HEK293 (cell line): ENCODE results near the gene C8B.

Source experiments
- CTCF ChIA-PET: fragments of 350-600 bp; formaldehyde crosslinking; extraction: SDS; loops from one replicate; lab custom pipeline; 2021; ENCODE audit warnings: antibody characterized with exemption; lab: Yijun Ruan, JAX
- POLR2A ChIA-PET: fragments of 300-600 bp; formaldehyde crosslinking; extraction: SDS; loops from one replicate; lab custom pipeline; 2020; ENCODE audit warnings: antibody characterized with exemption, inconsistent platforms; lab: Yijun Ruan, JAX
- H3K27ac ChIP-seq: fragments of 200-500 bp; sonication (Bioruptor generic); 2 replicates; pipeline ENCODE4 v1.5.1; 2014; ENCODE audit warnings: low read depth, low read length, control low read depth, inconsistent platforms; ENCODE audit errors: extremely low read depth
- H3K36me3 ChIP-seq, 2 experiments: fragments of 200-500 bp in 1 of 2; sonication (Bioruptor generic) in 1 of 2; 1 replicate in 1 of 2; 2 replicates in 1 of 2; pipeline ENCODE4 v1.5.1; 2014 to 2017; ENCODE audit warnings: inconsistent platforms in 2 of 2, low read length in 2 of 2; ENCODE audit not compliant: control insufficient read depth in 2 of 2, insufficient read depth in 1 of 2
- H3K4me1 ChIP-seq: fragments of 200-500 bp; sonication (Bioruptor generic); 2 replicates; pipeline ENCODE4 v1.5.1; 2014; ENCODE audit warnings: mild to moderate bottlenecking, low read length, inconsistent platforms; ENCODE audit not compliant: control insufficient read depth, insufficient read depth
- H3K4me3 ChIP-seq: 2 replicates; pipeline ENCODE4 v1.5.1; 2011; ENCODE audit warnings: low read depth, mild to moderate bottlenecking, control low read depth, low read length, moderate library complexity
- H3K9me3 ChIP-seq: fragments of 200-500 bp; sonication (Bioruptor generic); 2 replicates; pipeline ENCODE4 v1.5.1; 2014; ENCODE audit warnings: low read depth, low read length, inconsistent platforms; ENCODE audit not compliant: control insufficient read depth, insufficient read depth
- BCL11B ChIP-seq: fragments of 450-650 bp; formaldehyde crosslinking; IDR thresholded peaks from 2 replicates; pipeline ENCODE4 v1.5.1; 2016; ENCODE audit warnings: low read depth, missing biosample characterization, missing genetic modification characterization
- HOXA7 ChIP-seq: sonication (generic); formaldehyde crosslinking; IDR thresholded peaks from 2 replicates; pipeline ENCODE4 v1.8.1; 2022; ENCODE audit warnings: missing genetic modification reagents, borderline replicate concordance
- ZIC2 ChIP-seq: fragments of 450-650 bp; formaldehyde crosslinking; IDR thresholded peaks from 2 replicates; pipeline ENCODE4 v1.5.1; 2016; ENCODE audit warnings: missing biosample characterization, missing genetic modification characterization
- ZNF133 ChIP-seq: fragments of 450-650 bp; formaldehyde crosslinking; IDR thresholded peaks from 2 replicates; pipeline ENCODE4 v1.5.1; 2016; ENCODE audit warnings: missing biosample characterization, missing genetic modification characterization
- ZNF221 ChIP-seq: fragments of 450-650 bp; formaldehyde crosslinking; IDR thresholded peaks from 2 replicates; pipeline ENCODE4 v1.5.1; 2017; ENCODE audit warnings: missing biosample characterization, missing genetic modification characterization, borderline replicate concordance
- ZNF248 ChIP-seq: fragments of 450-650 bp; formaldehyde crosslinking; IDR thresholded peaks from 2 replicates; pipeline ENCODE4 v1.5.1; 2017; ENCODE audit warnings: missing biosample characterization, missing genetic modification characterization
- ZNF677 ChIP-seq: fragments of 450-650 bp; IDR thresholded peaks from 2 replicates; pipeline ENCODE4 v1.5.0; 2018; ENCODE audit warnings: missing biosample characterization, mild to moderate bottlenecking, missing genetic modification characterization, moderate library complexity
- TF ChIP-seq, protein P1 (sequence below): fragments of 450-650 bp; formaldehyde crosslinking; IDR thresholded peaks from 2 replicates; pipeline ENCODE4 v1.5.1; 2016; ENCODE audit warnings: missing biosample characterization, missing genetic modification characterization
- TF ChIP-seq, protein P2 (sequence below): fragments of 450-650 bp; formaldehyde crosslinking; IDR thresholded peaks from 2 replicates; pipeline ENCODE4; 2016; ENCODE audit warnings: missing biosample characterization, missing genetic modification characterization
- TF ChIP-seq, protein P3 (sequence below): fragments of 450-650 bp; formaldehyde crosslinking; IDR thresholded peaks from 2 replicates; pipeline ENCODE4 v1.5.1; 2016; ENCODE audit warnings: missing biosample characterization, missing genetic modification characterization, low read depth
- TF ChIP-seq, protein P4 (sequence below): fragments of 450-650 bp; formaldehyde crosslinking; IDR thresholded peaks from 2 replicates; pipeline ENCODE4 v1.5.1; 2016; ENCODE audit warnings: missing biosample characterization, missing genetic modification characterization
- TF ChIP-seq, protein P5 (sequence below): fragments of 450-650 bp; formaldehyde crosslinking; conservative IDR thresholded peaks from 2 replicates; pipeline ENCODE4 v1.5.1; 2016; ENCODE audit warnings: low read depth, missing biosample characterization, missing genetic modification characterization
- TF ChIP-seq, protein P6 (sequence below): fragments of 450-650 bp; formaldehyde crosslinking; IDR thresholded peaks from 2 replicates; pipeline ENCODE4 v1.5.1; 2016; ENCODE audit warnings: missing biosample characterization, missing genetic modification characterization

Gene C8B

DNA sequence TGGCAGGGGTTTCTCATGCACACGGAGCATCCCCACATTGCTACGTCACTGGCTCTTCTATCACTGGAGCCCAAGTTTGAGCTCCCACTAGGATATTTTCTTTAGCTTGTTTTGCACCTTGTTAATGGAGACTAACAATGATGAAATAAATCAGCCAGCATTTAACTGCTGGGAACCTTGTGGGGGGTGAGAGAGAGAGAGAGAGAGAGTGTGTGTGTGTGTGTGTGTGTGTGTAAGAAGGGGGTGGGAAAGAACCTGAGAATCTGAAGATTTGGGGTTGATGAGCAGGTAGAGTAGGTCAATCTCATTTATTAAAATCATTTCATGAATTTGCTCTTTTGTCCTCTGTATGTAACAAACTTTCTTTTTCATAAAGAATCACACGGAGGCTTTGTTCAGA is 624 bp downstream of the C8B start (continued):
- TF ChIP-seq, protein P1, sequence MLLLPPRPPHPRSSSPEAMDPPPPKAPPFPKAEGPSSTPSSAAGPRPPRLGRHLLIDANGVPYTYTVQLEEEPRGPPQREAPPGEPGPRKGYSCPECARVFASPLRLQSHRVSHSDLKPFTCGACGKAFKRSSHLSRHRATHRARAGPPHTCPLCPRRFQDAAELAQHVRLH (tag by site-specific recombination), result no peak
- no peak for TF ChIP-seq ZNF133 (tag by site-specific recombination)

DNA sequence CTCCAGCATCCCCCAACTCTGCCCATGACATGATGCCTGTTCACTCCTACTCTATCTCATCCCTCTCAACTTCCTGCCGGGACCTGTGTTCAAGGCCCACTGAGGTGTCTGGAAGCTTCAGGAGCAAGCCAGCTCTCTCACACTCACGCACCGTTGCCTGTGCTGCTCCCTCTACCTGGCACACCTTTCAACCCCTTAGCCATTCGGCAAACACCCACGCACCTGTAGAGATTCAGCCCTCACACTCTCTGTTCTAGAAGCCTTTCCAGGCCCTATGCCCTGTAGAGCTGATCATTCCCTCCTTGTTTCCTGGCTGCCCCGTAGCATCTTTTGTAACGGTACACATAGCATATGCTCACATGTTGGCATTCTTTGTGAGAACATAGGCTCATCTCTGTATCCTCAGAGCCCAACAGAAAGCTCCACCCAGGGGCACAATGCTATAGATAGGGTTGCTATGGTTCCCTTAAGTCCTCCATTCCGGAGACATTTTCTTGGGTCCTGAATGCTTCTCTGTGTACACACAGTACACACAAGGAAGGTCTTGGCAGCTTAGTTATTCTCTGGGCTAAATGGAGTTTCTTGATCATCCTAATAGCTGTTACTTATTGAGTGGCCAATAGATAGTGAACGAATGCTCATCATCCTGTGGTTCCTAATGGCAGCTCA is 1.3 kb downstream of the C8B start:
- no peak overlapping the region for H3K27ac ChIP-seq
- no peaks in the 10 kb centered on the region for H3K4me1 ChIP-seq
- H3K4me3 ChIP-seq, result no peak overlapping the region
- ChIA-PET POLR2A (no interaction called here), CTCF (no interaction called here)
- no peaks in the 10 kb centered on the region for H3K36me3 ChIP-seq
- no peaks in the 10 kb centered on the region for H3K9me3 ChIP-seq
- TF ChIP-seq ZNF133 (tag by site-specific recombination) (no peak), ZNF677 (tag by site-specific recombination) (no peak)
- TF ChIP-seq, protein P2, sequence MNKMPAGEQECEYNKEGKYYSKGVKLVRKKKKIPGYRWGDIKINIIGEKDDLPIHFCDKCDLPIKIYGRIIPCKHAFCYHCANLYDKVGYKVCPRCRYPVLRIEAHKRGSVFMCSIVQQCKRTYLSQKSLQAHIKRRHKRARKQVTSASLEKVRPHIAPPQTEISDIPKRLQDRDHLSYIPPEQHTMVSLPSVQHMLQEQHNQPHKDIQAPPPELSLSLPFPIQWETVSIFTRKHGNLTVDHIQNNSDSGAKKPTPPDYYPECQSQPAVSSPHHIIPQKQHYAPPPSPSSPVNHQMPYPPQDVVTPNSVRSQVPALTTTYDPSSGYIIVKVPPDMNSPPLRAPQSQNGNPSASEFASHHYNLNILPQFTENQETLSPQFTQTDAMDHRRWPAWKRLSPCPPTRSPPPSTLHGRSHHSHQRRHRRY (tag by site-specific recombination), result no peak
- TF ChIP-seq, protein P3, sequence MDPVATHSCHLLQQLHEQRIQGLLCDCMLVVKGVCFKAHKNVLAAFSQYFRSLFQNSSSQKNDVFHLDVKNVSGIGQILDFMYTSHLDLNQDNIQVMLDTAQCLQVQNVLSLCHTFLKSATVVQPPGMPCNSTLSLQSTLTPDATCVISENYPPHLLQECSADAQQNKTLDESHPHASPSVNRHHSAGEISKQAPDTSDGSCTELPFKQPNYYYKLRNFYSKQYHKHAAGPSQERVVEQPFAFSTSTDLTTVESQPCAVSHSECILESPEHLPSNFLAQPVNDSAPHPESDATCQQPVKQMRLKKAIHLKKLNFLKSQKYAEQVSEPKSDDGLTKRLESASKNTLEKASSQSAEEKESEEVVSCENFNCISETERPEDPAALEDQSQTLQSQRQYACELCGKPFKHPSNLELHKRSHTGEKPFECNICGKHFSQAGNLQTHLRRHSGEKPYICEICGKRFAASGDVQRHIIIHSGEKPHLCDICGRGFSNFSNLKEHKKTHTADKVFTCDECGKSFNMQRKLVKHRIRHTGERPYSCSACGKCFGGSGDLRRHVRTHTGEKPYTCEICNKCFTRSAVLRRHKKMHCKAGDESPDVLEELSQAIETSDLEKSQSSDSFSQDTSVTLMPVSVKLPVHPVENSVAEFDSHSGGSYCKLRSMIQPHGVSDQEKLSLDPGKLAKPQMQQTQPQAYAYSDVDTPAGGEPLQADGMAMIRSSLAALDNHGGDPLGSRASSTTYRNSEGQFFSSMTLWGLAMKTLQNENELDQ (tag by site-specific recombination), result no peak
- TF ChIP-seq, protein P4, sequence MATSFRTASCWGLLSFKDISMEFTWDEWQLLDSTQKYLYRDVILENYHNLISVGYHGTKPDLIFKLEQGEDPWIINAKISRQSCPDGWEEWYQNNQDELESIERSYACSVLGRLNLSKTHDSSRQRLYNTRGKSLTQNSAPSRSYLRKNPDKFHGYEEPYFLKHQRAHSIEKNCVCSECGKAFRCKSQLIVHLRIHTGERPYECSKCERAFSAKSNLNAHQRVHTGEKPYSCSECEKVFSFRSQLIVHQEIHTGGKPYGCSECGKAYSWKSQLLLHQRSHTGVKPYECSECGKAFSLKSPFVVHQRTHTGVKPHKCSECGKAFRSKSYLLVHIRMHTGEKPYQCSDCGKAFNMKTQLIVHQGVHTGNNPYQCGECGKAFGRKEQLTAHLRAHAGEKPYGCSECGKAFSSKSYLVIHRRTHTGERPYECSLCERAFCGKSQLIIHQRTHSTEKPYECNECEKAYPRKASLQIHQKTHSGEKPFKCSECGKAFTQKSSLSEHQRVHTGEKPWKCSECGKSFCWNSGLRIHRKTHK (tag by site-specific recombination), result no peak

DNA sequence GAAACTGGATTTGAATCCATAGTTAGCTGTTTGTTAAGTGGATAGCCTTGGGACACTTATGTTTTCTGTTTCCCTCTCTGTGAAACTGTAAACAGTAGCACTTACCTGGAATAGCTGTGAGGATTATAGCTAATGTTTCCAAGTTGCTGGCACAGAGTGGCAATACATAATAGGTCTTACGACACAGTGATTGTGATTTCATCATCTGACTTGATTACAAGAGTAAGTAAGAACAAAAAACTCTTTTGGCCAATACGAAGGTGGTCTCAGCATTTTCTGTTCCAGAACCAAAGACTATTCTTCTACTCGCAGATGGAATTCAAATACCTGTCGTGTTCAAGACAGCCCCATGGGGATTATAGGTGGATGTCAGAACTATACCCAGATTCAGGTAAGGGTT is 2.1 kb downstream of the C8B start:
- Histone ChIP-seq H3K36me3 (no peaks in the 10 kb centered on the region), H3K4me1 (no peaks in the 10 kb centered on the region), H3K9me3 (no peaks in the 10 kb centered on the region), H3K27ac (no peak overlapping the region), H3K4me3 (no peak overlapping the region)
- ChIA-PET POLR2A (no interaction called here), CTCF (no interaction called here)
- TF ChIP-seq ZNF248 (tag by site-specific recombination), result no peak
- no peak for TF ChIP-seq HOXA7 (CRISPR knock-in tag)
- TF ChIP-seq, protein P2 (tag by site-specific recombination), result no peak
- TF ChIP-seq, protein P5, sequence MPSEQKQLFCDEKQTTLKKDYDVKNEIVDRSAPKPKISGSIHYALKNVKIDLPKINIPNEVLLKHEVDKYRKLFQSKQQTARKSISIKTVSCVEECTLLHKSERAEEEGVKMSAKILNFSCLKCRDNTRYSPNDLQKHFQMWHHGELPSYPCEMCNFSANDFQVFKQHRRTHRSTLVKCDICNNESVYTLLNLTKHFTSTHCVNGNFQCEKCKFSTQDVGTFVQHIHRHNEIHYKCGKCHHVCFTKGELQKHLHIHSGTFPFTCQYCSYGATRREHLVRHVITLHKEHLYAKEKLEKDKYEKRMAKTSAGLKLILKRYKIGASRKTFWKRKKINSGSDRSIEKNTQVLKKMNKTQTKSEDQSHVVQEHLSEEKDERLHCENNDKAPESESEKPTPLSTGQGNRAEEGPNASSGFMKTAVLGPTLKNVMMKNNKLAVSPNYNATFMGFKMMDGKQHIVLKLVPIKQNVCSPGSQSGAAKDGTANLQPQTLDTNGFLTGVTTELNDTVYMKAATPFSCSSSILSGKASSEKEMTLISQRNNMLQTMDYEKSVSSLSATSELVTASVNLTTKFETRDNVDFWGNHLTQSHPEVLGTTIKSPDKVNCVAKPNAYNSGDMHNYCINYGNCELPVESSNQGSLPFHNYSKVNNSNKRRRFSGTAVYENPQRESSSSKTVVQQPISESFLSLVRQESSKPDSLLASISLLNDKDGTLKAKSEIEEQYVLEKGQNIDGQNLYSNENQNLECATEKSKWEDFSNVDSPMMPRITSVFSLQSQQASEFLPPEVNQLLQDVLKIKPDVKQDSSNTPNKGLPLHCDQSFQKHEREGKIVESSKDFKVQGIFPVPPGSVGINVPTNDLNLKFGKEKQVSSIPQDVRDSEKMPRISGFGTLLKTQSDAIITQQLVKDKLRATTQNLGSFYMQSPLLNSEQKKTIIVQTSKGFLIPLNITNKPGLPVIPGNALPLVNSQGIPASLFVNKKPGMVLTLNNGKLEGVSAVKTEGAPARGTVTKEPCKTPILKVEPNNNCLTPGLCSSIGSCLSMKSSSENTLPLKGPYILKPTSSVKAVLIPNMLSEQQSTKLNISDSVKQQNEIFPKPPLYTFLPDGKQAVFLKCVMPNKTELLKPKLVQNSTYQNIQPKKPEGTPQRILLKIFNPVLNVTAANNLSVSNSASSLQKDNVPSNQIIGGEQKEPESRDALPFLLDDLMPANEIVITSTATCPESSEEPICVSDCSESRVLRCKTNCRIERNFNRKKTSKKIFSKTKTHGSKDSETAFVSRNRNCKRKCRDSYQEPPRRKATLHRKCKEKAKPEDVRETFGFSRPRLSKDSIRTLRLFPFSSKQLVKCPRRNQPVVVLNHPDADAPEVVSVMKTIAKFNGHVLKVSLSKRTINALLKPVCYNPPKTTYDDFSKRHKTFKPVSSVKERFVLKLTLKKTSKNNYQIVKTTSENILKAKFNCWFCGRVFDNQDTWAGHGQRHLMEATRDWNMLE, result peak; percentile 44; the same call in 1 of the 2 replicates
- no peak for TF ChIP-seq ZIC2 (tag by site-specific recombination)
- no peak for TF ChIP-seq ZNF221
- TF ChIP-seq, protein P6, sequence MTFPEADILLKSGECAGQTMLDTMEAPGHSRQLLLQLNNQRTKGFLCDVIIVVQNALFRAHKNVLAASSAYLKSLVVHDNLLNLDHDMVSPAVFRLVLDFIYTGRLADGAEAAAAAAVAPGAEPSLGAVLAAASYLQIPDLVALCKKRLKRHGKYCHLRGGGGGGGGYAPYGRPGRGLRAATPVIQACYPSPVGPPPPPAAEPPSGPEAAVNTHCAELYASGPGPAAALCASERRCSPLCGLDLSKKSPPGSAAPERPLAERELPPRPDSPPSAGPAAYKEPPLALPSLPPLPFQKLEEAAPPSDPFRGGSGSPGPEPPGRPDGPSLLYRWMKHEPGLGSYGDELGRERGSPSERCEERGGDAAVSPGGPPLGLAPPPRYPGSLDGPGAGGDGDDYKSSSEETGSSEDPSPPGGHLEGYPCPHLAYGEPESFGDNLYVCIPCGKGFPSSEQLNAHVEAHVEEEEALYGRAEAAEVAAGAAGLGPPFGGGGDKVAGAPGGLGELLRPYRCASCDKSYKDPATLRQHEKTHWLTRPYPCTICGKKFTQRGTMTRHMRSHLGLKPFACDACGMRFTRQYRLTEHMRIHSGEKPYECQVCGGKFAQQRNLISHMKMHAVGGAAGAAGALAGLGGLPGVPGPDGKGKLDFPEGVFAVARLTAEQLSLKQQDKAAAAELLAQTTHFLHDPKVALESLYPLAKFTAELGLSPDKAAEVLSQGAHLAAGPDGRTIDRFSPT (tag by site-specific recombination), result no peak
- no peak for TF ChIP-seq BCL11B (tag by site-specific recombination)
